Motor neuron (in vitro differentiated cells): ENCODE measurements around the gene LRRC4C. TPM values are rescaled to one million over a fixed set of nuclear protein-coding genes. Genes with fewer than 3 reads are reported as not detected.

Experiments used
- ATAC-seq, 8 experiments: fragments of 200-7000 bp; cut with Tn5 transposase; replicated peaks in 6 of 8; 2 replicates each; pipeline ENCODE4 v1.8.0; 2021; ENCODE audit warnings: mild to moderate bottlenecking in 8 of 8, moderate library complexity in 8 of 8
- H3K27ac ChIP-seq, 2 donors: fragments of 250-450 bp; sonication (Bioruptor Pico); 2 replicates each; pipeline ENCODE4 v1.9.0; 2021; ENCODE audit warnings: antibody characterized with exemption in 2 of 2, mild to moderate bottlenecking in 2 of 2, moderate library complexity in 1 of 2
- H3K4me1 ChIP-seq, 2 donors: fragments of 250-450 bp; sonication (Bioruptor Pico); replicated peaks in 1 of 2; 2 replicates each; pipeline ENCODE4 v1.6.1; 2021; ENCODE audit warnings: antibody characterized with exemption in 2 of 2, mild to moderate bottlenecking in 2 of 2, moderate library complexity in 1 of 2
- H3K4me3 ChIP-seq, 5 donors: fragments of 250-450 bp; sonication (Bioruptor Pico); 2 replicates each; pipeline ENCODE4 v1.9.0; 2021; ENCODE audit warnings: antibody characterized with exemption in 5 of 5, mild to moderate bottlenecking in 5 of 5, moderate library complexity in 4 of 5
- WGBS, 10 experiments: fragments of 450-650 bp; shearing (Covaris generic); methylation state at CpG; one replicate each; pipeline ENCODE4 v1.0.0; 2022; 5-methylcytosine and 5-hydroxymethylcytosine counted together
- in situ Hi-C, 9 experiments: fragments of 400-800 bp; cut with MboI; loops; one replicate each; pipeline ENCODE4 v1.15.0; 2021; ENCODE audit warnings: low sequenced_read_pairs in 9 of 9, low pct_unique_long_range_greater_than_20kb in 2 of 9; ENCODE audit not compliant: unreplicated experiment in 9 of 9
- total RNA-seq, 8 experiments: library from RNA; unstranded; fragments of 300-600 nt; gene quantifications; 2 replicates each; pipeline versions ENCODE4 v1.2.3 to v1.2.4, GENCODE V29; 2022

The LRRC4C gene
- total RNA-seq, 8 experiments from 2014 or later: 0.51 to 28.2 (median 12.8) TPM

DNA sequence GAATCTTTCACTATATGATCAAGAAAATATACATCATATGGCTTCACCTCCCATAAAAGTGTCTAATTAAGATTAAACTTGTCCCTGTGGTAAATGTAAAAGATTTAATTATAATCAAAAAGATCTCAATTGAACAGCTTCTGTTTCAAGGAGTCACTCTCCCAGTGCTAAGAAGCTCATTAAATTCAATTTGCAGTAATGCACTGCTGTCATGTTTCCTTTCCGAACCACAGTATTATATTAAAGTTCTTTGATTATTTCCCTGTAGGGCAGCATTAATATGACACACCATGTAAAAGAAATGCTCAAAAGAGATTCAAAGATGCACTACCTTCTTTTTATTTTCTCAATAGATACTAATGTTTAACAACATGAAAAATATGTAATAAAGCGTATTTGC lies 758.4 kb downstream of the LRRC4C start:
- H3K4me1 ChIP-seq: no peaks in the 10 kb centered on the region
- H3K27ac ChIP-seq: no peak overlapping the region
- no peak for ATAC-seq
- in situ Hi-C loops: no loop called here
- 0 to 100% (median 61%) methylated on average over 1 to 2 of the region's 2 CpGs for WGBS, 10 experiments
- no peak overlapping the region for H3K4me3 ChIP-seq

DNA sequence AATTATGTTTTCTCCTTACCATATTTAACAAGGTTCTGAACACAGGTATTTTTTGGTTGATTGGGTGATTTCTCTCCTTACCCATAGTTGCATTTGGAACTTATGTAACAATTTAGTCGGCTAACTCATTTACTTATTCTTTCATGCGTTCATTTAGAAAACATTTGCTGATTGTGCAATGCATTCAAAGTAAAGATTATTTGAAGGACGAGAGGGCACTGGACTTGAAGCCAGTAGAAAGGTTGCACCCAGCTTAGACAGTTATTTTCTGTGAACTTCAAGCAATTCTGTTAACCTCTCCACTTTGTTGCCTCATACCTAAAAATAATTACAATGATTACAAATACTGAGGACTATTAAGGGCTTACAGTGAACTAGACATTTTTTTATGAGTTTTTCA lies 769.6 kb downstream of the LRRC4C start:
- Histone ChIP-seq H3K4me3 (no peak overlapping the region), H3K27ac (no peak overlapping the region), H3K4me1 (no peaks in the 10 kb centered on the region)
- in situ Hi-C loops: no loop called here
- WGBS, 10 experiments: 10 to 96% (median 80%) methylated on average over 1 to 3 of the region's 3 CpGs; no CpG with 5 or more reads in 1 of the 10 experiments
- no peak for ATAC-seq

GRCh38 chr11:40688369-40688768 lies 771.1 kb downstream of the LRRC4C start:
- no peak for ATAC-seq
- Histone ChIP-seq H3K4me3 (no peak overlapping the region), H3K27ac (no peak overlapping the region), H3K4me1 (no peaks in the 10 kb centered on the region)
- WGBS, 10 experiments: 7 to 100% (median 75%) methylated on average over 1 to 3 of the region's 4 CpGs; no CpG with 5 or more reads in 7 of the 10 experiments
- in situ Hi-C loops: no loop called here

DNA sequence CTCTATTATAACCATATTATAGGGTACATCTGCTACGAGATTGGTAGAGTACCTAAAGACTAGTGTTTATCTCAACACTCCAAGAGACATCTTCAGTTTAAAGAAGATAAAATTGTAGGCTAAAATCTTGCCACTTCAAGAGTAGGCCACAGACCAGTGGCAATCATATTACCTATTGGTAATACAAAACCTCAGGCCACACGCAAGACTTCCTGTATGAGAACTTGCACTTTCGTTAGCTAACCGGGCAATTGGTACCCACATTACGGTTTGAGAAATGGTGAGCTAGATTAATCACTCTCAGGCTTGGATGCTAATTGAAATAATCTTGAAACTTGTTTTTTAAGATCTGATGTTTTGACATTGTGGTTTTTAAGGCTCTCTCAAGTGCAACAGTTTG lies 772.7 kb downstream of the LRRC4C start:
- Histone ChIP-seq H3K4me1 (no peaks in the 10 kb centered on the region), H3K27ac (no peak overlapping the region), H3K4me3 (no peak overlapping the region)
- 18 to 100% (median 68%) methylated on average over 1 to 5 of the region's 5 CpGs for WGBS, 10 experiments
- in situ Hi-C loops: no loop called here
- ATAC-seq: no peak

DNA sequence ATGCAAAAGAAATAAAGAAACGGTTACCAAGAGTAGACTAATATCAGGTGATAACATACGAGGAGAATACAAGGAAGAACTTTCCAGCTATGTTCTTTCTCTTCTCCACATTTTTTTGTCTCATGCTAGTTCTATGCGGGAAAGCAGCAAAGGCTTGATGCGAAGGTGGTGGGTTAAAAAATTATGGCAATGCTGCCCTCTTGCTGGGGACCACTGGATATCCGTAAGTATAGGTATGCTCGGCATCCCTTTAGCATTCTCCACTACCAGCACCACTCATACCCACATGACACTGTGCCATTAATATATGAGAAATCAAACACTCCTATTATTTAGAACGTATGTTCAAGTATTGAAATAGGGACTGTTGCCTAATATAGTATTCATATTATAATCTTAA lies 776.4 kb downstream of the LRRC4C start:
- H3K4me3 ChIP-seq: no peak overlapping the region
- 16 to 100% (median 84%) methylated on average over 2 to 7 of the region's 7 CpGs; no CpG with 5 or more reads in 1 of the 10 experiments for WGBS, 10 experiments

DNA sequence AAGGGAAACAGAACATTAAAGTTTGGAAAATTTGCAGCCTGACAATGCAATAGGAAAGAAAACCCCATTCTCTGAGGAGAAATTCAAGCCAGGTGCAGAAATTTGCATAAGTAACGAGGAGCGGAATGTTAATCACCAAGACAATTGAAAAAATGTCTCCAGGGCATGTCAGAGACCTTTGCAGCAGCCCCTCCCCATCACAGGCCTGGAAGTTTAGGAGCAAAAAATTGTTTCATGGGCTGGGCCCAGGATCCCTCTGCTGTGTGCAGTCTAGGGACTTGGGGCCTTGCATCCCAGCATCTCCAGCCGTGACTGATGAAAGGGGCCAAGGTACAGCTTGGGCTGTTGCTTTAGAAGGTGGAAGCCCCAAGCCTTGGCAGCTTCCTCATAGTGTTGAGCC lies 780.2 kb downstream of the LRRC4C start:
- no peak overlapping the region for H3K27ac ChIP-seq
- H3K4me1 ChIP-seq: no peaks in the 10 kb centered on the region
- peak in 1 of 8 experiments; percentile 18 for ATAC-seq
- in situ Hi-C loops: no loop called here
- 0 to 70% (median 62%) methylated on average over 1 to 3 of the region's 3 CpGs; no CpG with 5 or more reads in 4 of the 10 experiments for WGBS, 10 experiments
- no peak overlapping the region for H3K4me3 ChIP-seq

More for the DNA sequence above, 776.4 kb downstream of the LRRC4C start:
- in situ Hi-C loops: no loop called here
- H3K4me1 ChIP-seq: no peaks in the 10 kb centered on the region
- H3K27ac ChIP-seq: no peak overlapping the region
- no peak for ATAC-seq

GRCh38 chr11:40647295-40647694 lies 812.2 kb downstream of the LRRC4C start:
- in situ Hi-C loops: no loop called here
- Histone ChIP-seq H3K4me3 (no peak overlapping the region), H3K27ac (no peak overlapping the region), H3K4me1 (peaks cover 0 to 3% of the 10 kb centered on the region in 2 donors)
- ATAC-seq: no peak
- 0 to 81% (median 50%) methylated on average over 1 to 2 of the region's 2 CpGs; no CpG with 5 or more reads in 3 of the 10 experiments for WGBS, 10 experiments

GRCh38 chr11:40642284-40642683 lies 817.2 kb downstream of the LRRC4C start:
- peaks cover 0 to 8% of the 10 kb centered on the region in 2 donors for H3K4me1 ChIP-seq
- WGBS, 10 experiments: 0 to 100% (median 100%) methylated on average over 1 of the region's 1 CpG; no CpG with 5 or more reads in 1 of the 10 experiments
- in situ Hi-C loops: no loop called here
- peak in 4 of 8 experiments; percentile 22 to 60 (median 47) for ATAC-seq
- H3K27ac ChIP-seq: no peak overlapping the region
- H3K4me3 ChIP-seq: no peak overlapping the region

DNA sequence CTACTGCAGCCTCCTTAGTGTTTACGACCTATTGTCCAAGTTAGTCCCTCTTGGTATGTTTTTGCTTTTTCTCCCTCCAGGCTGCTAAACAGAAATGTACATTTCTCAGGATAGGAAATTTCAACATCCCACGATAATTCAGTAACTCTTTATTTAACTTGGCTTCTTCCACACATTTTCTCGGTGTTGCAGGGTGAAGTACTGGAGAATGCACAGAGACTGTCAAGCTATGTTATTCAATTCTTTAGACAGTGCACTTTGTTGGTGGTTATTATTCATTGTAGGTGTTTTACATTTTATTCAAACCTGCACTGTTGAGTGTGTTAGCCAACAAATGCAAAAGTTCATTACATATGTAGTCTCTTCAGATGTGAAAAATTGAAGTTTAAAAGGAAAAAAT lies 839.8 kb downstream of the LRRC4C start:
- 0 to 100% (median 69%) methylated on average over 1 to 3 of the region's 3 CpGs for WGBS, 10 experiments
- peak in 2 of 8 experiments; percentile 62 to 80 for ATAC-seq
- Histone ChIP-seq H3K27ac (no peak overlapping the region), H3K4me1 (no peaks in the 10 kb centered on the region), H3K4me3 (no peak overlapping the region)
- in situ Hi-C loops: no loop called here

DNA sequence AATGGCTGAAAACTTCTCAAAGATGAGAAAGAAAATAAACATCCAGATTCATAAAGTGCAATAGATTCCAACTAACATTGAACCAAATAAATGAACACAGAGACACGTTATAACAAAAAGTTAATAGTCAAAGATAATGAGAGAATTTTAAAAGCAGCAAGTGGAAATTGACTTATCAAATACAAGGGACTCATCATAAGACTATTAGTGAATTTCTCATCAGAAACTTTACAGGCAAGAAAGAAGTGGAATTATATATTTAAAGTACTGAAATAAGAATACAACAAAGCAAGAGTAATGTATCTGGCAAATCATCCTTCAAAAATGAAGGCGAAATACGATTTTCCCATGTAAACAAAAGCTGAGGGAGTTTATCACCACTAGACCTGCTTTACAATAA lies 852.7 kb downstream of the LRRC4C start:
- ATAC-seq: no peak

GRCh38 chr11:40602866-40603552 lies 856.4 kb downstream of the LRRC4C start:
- ATAC-seq: no peak
- in situ Hi-C loops: no loop called here
- Histone ChIP-seq H3K4me1 (no peaks in the 10 kb centered on the region), H3K27ac (no peak overlapping the region), H3K4me3 (no peak overlapping the region)
- WGBS, 10 experiments: 13 to 93% (median 80%) methylated on average over 1 to 3 of the region's 3 CpGs

More for the DNA sequence above, 852.7 kb downstream of the LRRC4C start:
- Histone ChIP-seq H3K4me1 (no peaks in the 10 kb centered on the region), H3K4me3 (no peak overlapping the region), H3K27ac (no peak overlapping the region)
- in situ Hi-C loops: no loop called here
- WGBS, 10 experiments: 4 to 92% (median 72%) methylated on average over 1 to 3 of the region's 3 CpGs

GRCh38 chr11:40597546-40598113 lies 861.8 kb downstream of the LRRC4C start:
- Histone ChIP-seq H3K4me1 (peaks cover 12 to 19% of the 10 kb centered on the region in 2 donors), H3K27ac (no peak overlapping the region), H3K4me3 (no peak overlapping the region)
- in situ Hi-C loops: no loop called here
- peak in 1 of 8 experiments; percentile 47 for ATAC-seq
- WGBS, 10 experiments: 0 to 100% (median 79%) methylated on average over 2 to 5 of the region's 5 CpGs; no CpG with 5 or more reads in 1 of the 10 experiments

GRCh38 chr11:40573254-40573891 lies 886.1 kb downstream of the LRRC4C start:
- peak in 5 of 8 experiments; percentile 21 to 92 (median 72) for ATAC-seq
- in situ Hi-C loops: no loop called here
- H3K4me3 ChIP-seq: no peak overlapping the region
- peaks cover 3% of the 10 kb centered on the region in 2 donors for H3K4me1 ChIP-seq
- 0 to 53% (median 11%) methylated on average over 1 of the region's 1 CpG; no CpG with 5 or more reads in 3 of the 10 experiments for WGBS, 10 experiments
- H3K27ac ChIP-seq: no peak overlapping the region
